ENCODE measurements around the gene MN1. TPM values are rescaled to one million over a fixed set of nuclear protein-coding genes. Genes with fewer than 3 reads are reported as not detected.

MN1 gene
- total and polyA plus RNA-seq, 2 donors: 5.1 to 9.1 TPM

DNA sequence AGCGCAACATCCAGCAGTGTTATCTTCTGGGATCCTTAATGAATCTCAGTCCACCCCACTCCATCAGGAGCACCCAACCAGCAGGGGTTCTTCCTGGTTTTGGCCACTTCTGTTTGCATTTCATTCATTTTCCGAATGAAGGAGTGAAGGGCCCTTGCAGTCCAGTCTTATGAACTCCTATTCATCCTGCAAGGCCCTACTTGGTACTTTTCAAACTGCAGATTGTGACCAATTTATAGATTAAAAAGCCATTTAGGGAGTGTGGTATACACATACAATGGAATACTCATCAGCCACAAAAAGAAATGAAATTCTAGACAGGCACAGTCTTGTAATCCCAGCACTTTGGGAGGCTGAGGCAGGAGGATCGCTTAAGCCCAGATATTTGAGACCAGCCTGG, 10.2 kb upstream of the MN1 start:
- H3K4me1 ChIP-seq (ENCODE audit: insufficient read depth): no peaks in the 10 kb centered on the region
- no peak for DNase-seq (ENCODE audit: extremely low spot score)
- H3K4me3 ChIP-seq (ENCODE audit: low read depth, low read length): no peak overlapping the region
- WGBS: 97% methylated on average over 3 of the region's 3 CpGs
- H3K36me3 ChIP-seq (ENCODE audit: insufficient read depth): no peaks in the 10 kb centered on the region
- H3K27ac ChIP-seq (ENCODE audit: low read depth): no peak overlapping the region

- no peak for DNase-seq (ENCODE audit: extremely low spot score)
- H3K4me1 ChIP-seq (ENCODE audit: insufficient read depth): no peaks in the 10 kb centered on the region
- 24% methylated on average over 15 of the region's 15 CpGs for WGBS
- H3K27ac ChIP-seq (ENCODE audit: low read depth): no peak overlapping the region
- H3K4me3 ChIP-seq (ENCODE audit: low read depth, low read length): no peak overlapping the region
- H3K36me3 ChIP-seq (ENCODE audit: insufficient read depth): no peaks in the 10 kb centered on the region
Observed at GRCh38 chr22:27810609-27811151, 9.1 kb upstream of the MN1 start.

GRCh38 chr22:27809700-27810608, 8.4 kb upstream of the MN1 start:
- 48% methylated on average over 17 of the region's 17 CpGs for WGBS
- Histone ChIP-seq H3K36me3 (ENCODE audit: insufficient read depth) (no peaks in the 10 kb centered on the region), H3K4me3 (ENCODE audit: low read depth, low read length) (no peak overlapping the region), H3K4me1 (ENCODE audit: insufficient read depth) (no peaks in the 10 kb centered on the region), H3K27ac (ENCODE audit: low read depth) (no peak overlapping the region)
- DNase-seq (ENCODE audit: extremely low spot score): no peak

- no peak for DNase-seq (ENCODE audit: extremely low spot score)
- 68% methylated on average over 5 of the region's 5 CpGs for WGBS
- Histone ChIP-seq H3K27ac (ENCODE audit: low read depth) (no peak overlapping the region), H3K4me1 (ENCODE audit: insufficient read depth) (no peaks in the 10 kb centered on the region), H3K4me3 (ENCODE audit: low read depth, low read length) (no peak overlapping the region), H3K36me3 (ENCODE audit: insufficient read depth) (no peaks in the 10 kb centered on the region)
Observed at GRCh38 chr22:27809226-27809603, 7.7 kb upstream of the MN1 start.

GRCh38 chr22:27808451-27809225, 7.1 kb upstream of the MN1 start:
- DNase-seq (ENCODE audit: extremely low spot score): no peak
- Histone ChIP-seq H3K36me3 (ENCODE audit: insufficient read depth) (no peaks in the 10 kb centered on the region), H3K4me3 (ENCODE audit: low read depth, low read length) (no peak overlapping the region), H3K27ac (ENCODE audit: low read depth) (no peak overlapping the region), H3K4me1 (ENCODE audit: insufficient read depth) (no peaks in the 10 kb centered on the region)
- WGBS: 81% methylated on average over 18 of the region's 18 CpGs

DNA sequence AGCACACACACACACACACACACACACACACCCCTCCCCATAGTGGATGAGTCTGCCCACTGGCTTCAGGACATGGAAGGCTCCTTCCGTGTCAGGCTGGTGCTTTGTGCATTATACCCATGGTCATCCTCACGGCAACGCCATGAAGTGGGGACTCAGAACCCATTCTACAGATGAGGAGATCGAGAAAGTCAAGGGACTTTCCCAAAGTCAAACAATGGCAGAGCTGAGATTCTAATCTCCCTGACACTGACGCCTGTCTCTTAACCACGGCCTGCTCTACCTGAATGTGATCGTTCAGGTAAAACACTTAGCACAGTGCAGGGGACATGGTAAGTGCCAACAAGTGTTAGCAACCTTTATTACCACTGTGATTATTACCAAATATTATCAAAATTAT, 4.3 kb upstream of the MN1 start:
- Histone ChIP-seq H3K36me3 (ENCODE audit: insufficient read depth) (no peaks in the 10 kb centered on the region), H3K27ac (ENCODE audit: low read depth) (no peak overlapping the region), H3K4me1 (ENCODE audit: insufficient read depth) (peaks cover 2% of the 10 kb centered on the region), H3K4me3 (ENCODE audit: low read depth, low read length) (no peak overlapping the region)
- WGBS: 90% methylated on average over 7 of the region's 7 CpGs
- no peak for DNase-seq (ENCODE audit: extremely low spot score)

DNA sequence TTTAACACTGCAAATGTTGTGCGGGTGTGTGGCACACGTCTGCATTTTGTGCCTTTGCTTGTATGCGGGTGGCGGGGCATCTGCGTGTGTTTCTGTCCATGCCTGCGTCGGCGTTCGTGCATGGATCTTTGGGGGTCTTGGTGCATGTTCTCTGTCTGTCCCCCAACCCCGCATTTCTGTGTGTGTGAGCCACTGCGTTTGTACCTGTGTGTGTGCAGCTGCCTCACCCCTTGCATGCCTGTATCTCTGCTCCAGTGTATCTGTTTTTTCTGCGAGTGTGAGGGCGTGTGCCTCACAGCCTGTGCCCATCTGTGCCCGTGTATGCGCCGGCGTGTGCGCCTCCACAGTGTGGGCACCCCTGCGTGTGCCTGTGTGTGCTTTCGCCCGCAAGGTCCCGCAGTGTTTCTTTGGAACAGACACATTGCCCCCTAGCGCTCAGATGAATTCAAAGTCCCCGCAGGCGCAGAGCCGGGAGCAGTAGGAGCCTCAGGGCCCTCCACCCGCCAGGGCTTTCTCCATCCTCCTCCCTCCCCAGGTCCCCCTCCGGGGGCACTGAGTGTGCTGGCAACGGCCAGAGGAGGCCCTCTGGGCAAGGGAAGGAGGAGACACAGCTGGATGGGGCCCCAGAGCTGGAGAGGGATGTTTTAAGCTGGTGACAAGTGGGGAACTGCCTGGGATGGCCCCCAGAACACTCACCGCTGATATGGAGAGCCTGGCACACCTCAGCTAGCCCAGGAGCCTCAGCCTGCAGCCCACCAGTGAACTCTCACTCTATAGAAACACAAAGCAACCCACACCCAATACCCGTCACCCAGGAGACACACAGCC, 3.1 kb upstream of the MN1 start:
- DNase-seq (ENCODE audit: extremely low spot score): no peak
- no peak overlapping the region for H3K4me3 ChIP-seq (ENCODE audit: low read depth, low read length)
- H3K27ac ChIP-seq (ENCODE audit: low read depth): no peak overlapping the region
- peaks cover 2% of the 10 kb centered on the region for H3K4me1 ChIP-seq (ENCODE audit: insufficient read depth)
- H3K36me3 ChIP-seq (ENCODE audit: insufficient read depth): no peaks in the 10 kb centered on the region
- WGBS: 30% methylated on average over 31 of the region's 31 CpGs

DNA sequence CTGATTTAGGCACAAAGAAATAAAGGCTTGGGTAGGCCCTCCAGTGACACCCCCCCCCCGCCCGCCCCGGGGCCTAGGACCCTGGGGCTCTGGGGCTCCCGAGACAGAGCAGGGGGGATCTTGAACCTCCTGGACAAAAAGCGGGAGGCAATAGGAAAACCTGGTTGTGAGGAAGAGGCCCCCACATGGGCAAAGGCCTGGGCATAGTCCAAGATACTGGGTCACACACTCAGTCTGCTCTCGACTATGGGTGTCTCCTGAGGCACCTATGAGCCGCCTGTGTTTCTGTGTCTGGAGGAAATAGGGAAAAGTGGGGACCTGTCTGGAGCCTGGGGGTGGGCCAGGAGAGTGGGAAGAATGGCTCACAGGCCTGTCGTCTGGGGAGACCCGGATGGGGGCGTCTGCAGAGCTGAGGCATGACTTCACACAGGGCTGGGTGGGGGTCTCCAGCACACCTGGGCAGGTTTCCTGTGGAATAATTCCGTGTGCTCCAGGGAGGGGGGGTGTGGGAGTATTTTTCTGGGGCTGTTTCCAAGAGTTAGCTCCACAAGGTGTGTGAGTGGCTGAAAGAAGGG, 2.4 kb upstream of the MN1 start:
- H3K36me3 ChIP-seq (ENCODE audit: insufficient read depth): no peaks in the 10 kb centered on the region
- WGBS: 78% methylated on average over 11 of the region's 11 CpGs
- DNase-seq (ENCODE audit: extremely low spot score): no peak
- no peak overlapping the region for H3K4me3 ChIP-seq (ENCODE audit: low read depth, low read length)
- peaks cover 2% of the 10 kb centered on the region for H3K4me1 ChIP-seq (ENCODE audit: insufficient read depth)
- H3K27ac ChIP-seq (ENCODE audit: low read depth): no peak overlapping the region

- H3K36me3 ChIP-seq (ENCODE audit: insufficient read depth): no peaks in the 10 kb centered on the region
- peaks cover 2% of the 10 kb centered on the region for H3K4me1 ChIP-seq (ENCODE audit: insufficient read depth)
- WGBS: 32% methylated on average over 35 of the region's 35 CpGs
- peak overlapping the region; percentile 90 for H3K4me3 ChIP-seq (ENCODE audit: low read depth, low read length)
- DNase-seq (ENCODE audit: extremely low spot score): no peak
- no peak overlapping the region for H3K27ac ChIP-seq (ENCODE audit: low read depth)
Observed at GRCh38 chr22:27802346-27803073, 954 bp upstream of the MN1 start.

DNA sequence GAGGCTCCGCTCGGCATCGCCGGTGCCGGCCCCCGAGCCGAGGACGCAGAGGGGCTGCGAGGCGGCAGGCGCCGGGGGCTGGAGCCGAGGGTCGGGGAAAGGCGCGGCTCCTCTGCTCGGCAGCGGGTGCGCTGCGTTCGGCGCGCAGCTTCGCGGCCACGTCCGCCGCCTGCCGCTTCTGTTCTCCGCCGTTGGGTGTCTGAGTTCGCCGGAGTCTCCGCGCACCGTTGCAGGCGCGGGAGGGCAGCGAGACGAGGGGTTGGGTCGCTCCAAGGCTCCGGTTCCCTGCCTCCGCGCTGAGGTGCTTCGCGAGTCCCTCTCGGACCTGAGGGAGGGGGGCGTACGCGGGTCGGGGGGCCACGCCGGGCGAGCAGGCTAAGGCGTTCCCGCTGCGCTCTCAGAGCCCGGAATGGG, 347 bp downstream of the MN1 start:
- Histone ChIP-seq H3K4me3 (ENCODE audit: low read depth, low read length) (peak overlapping the region; percentile 90), H3K4me1 (ENCODE audit: insufficient read depth) (peaks cover 2% of the 10 kb centered on the region), H3K36me3 (ENCODE audit: insufficient read depth) (no peaks in the 10 kb centered on the region), H3K27ac (ENCODE audit: low read depth) (no peak overlapping the region)
- under 1% methylated on average over 58 of the region's 58 CpGs for WGBS
- DNase-seq (ENCODE audit: extremely low spot score): no peak

DNA sequence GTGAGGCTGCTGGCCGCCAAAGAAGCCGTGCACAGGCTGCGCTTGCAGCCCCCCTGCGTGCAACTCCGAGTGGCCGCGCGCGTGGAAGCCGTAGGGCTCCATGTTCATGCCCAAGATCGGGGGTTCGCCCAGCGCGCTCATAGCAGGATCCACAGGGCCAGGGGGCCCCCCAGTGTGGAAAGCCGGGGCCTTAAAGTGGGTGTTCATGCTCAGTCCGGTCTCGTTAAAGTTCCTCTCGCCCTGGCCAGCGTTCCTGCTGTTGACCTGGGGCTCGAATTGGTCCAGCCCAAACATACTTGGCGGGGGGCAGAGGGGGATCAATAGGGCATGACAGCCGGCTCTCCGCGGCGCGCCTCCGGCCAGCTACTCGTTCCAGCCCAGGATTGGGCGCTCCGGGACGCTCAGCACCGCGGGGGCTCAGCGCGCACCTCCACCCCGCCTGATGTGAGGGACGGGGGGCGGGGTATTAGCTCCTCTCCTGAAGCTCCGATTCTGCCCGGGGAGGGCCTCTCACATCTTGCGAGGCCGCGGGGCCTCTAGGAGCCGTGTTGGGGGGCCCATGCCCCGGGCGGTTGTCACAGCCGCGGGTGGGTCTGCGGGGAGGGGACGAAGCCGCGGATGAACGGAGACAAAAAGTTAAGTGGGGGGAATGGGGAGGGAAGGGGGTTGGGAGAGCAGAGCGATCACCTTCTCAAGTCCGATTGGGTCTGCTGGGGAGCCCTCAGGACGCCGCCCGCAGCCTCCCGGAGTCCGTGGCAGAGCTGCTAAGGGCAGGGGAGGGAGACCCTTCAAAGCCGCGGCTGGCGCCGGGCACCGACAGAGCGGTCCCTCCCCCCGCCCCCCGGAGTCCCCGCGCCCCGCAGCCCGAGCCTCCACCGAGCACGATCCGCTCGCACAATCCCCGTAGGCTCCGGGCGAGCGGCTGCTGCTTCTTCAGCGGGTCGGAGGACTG, 1.0 kb downstream of the MN1 start:
- Histone ChIP-seq H3K4me1 (ENCODE audit: insufficient read depth) (peaks cover 2% of the 10 kb centered on the region), H3K4me3 (ENCODE audit: low read depth, low read length) (peak overlapping the region; percentile 90), H3K36me3 (ENCODE audit: insufficient read depth) (no peaks in the 10 kb centered on the region), H3K27ac (ENCODE audit: low read depth) (no peak overlapping the region)
- 2% methylated on average over 82 of the region's 82 CpGs for WGBS
- DNase-seq (ENCODE audit: extremely low spot score): no peak

DNA sequence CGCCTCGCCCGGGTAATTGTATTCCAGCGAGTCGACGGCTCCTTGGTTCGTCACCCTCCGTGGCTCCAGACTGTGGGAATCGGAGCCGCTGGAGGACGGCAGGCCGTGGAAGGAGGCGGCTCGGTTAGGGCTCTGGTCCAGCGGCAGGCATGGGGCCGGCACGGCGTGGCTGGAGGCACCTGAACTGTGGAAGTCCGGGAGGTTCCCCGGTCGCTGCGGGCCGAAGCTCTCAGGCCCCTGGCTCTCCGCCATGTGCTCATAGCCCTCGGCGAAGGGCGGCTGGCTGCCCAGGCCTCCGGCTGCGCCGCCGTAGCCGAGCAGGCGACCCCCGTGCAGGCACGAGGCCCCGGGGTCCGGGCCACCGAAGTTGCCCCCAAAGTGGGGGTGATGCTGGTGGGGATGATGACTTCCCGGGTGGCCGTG, 1.7 kb downstream of the MN1 start:
- H3K4me1 ChIP-seq (ENCODE audit: insufficient read depth): peaks cover 2% of the 10 kb centered on the region

More for the DNA sequence above, 1.7 kb downstream of the MN1 start:
- WGBS: 17% methylated on average over 40 of the region's 40 CpGs
- Histone ChIP-seq H3K4me3 (ENCODE audit: low read depth, low read length) (peak overlapping the region; percentile 90), H3K27ac (ENCODE audit: low read depth) (no peak overlapping the region), H3K36me3 (ENCODE audit: insufficient read depth) (no peaks in the 10 kb centered on the region)
- no peak for DNase-seq (ENCODE audit: extremely low spot score)
